ENCODE data around the gene BAIAP2.

Gene BAIAP2

DNA sequence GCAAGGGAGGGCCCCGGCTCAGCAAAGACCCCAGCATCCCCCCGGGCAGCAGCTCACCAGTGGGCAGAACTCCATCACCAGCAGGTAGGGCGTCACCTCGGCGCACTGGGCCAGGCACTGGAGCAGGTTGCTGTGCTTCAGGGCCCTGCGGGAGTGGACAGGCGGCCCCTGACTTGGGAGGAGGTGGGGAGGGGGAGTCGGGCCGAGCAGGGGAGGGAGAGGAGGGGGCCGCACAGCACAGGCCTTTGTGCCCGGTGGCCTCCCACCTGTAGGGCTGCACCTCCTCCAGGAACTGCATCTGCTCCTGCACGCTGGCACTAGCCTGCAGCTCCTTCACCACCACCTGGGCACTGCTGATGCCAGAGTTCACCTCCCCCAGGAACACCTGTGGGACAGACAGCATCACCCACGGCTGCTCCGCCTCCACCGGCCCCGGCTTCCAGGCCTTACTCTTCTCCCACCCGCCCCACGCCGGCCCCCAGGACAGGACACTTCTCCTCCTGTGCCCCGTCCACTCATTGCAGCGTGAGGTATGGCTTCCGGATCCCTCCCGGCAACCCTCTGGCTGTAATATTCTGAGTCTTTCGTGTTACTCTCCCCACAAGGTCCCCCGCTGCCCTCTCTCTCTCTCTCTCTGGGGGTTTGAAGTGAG lies 92.7 kb downstream of the BAIAP2 start:
- DNase-seq, result no peak

- no peak for DNase-seq
These were observed 93.4 kb downstream of the BAIAP2 start for GRCh38 chr17:81128338-81128737.

DNA sequence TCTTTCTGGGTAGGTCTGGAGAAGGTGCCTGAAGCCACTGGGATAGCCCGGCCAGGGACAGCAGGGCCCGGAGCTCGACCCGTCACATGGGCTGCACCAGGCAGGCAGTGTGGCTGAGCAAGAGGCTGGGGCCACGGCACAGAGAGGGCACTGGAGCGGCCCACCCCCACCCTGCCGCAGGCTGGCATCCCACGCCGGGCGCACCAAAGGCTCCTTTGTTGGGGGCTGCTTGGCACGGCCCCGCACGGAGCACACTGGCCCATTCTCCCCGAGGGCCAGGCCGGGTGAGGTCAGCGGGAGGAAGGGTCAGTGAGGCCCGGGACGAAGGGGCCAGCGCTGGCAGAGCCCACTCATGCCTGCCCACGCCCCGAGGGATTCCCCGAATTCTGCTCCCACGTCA lies 93.8 kb downstream of the BAIAP2 start:
- DNase-seq, result no peak

DNA sequence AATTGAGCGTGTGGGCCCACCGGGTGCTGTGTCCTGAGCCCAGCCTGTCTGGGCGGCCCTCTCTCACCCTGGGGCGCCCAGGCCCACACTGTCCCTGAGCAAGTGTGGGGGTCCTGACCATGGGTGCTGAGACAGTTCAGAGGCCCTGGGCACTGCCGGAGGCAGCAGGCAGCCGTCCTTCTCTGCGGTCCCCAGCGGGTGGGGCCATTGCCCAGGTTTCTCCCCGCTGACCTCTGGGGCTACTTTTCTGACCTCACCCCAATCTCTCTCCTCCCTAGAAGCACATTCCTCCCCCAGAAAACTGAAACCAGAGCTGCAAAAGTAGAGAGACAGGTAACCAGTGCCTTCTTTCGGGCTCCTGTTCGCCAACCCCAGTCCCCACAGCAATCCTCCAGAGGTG lies 94.3 kb downstream of the BAIAP2 start:
- no peak for DNase-seq

DNA sequence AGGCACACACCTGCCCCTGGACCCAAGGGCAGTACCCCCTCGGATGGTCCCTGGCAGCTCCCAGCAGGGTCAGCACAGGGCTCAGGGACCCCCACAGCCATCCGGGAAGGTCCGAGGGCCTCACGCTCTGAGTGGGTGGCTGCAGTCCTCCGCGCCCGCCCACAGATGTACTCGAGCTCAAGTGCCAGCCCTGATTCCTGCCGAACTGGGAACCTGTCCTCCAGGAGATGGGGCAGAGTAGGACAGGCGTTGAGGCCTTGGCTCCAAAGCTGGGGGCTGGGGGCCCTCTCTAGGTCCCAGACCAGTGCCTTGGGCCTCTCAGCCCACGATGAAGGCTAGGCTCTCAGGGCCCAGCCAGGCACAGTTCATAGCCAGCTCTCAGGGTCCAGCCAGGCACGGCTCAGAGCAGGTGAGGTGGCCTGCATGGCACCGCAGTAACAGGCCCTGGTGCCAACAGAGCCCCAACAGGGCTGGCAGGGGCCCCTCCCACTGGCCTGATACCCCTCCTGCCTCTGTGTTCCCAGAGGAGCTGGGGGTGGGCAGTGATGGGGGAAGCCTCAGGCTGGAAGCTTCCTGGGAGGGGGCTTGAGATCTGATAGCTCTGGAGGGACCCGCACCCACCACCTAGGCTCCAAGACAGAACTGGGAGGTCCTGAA lies 94.9 kb downstream of the BAIAP2 start:
- no peak for DNase-seq

DNA sequence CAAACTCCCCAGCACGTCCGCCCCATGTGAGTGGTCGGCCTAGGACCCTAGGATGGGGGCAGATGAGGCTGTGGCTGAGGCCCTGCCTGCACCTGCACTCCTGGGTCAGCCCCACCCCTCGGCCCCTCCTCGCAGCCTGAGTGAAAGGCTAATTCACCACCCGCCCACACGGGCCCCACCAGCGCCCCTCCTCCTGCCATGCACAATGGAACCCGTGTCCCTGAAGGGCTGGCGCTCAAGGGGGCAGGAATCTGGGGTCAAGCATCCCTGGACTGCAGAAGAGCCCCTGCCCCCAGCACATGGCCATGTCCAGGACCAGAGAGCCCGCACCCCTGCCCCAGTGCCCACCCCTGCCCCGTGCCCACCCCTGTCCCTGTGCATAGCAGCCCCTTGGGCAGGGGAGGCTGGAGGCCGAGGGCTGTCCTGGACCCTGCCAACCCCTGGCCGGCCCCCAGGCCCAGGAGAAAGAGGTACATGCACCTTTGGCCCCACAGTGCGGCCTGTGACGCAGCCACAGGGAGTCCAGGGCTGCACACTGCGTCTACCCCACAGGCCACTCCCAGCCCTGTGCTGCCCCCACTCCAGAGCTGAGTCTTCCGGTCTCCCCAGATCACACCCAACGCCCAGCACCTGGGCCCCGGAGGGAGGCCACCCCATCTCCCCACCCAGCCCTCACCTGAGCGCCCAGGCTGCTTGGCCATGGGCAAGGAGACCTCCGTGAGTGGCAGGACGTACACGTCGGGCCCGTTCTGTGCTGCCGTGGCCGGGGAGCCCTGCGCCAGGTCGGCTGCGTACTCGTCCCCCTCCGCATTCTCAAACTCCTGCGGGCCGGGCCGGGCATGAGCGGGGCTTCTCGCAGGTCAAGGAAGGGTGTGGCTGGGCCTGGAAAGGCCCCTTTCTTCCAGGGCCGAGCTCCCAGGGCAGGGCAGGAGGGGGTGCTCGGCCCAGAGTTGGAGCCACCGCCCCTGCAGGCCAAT lies 95.7 kb downstream of the BAIAP2 start:
- no peak for DNase-seq

GRCh38 chr17:81131486-81132196 lies 96.7 kb downstream of the BAIAP2 start:
- DNase-seq, result no peak

DNA sequence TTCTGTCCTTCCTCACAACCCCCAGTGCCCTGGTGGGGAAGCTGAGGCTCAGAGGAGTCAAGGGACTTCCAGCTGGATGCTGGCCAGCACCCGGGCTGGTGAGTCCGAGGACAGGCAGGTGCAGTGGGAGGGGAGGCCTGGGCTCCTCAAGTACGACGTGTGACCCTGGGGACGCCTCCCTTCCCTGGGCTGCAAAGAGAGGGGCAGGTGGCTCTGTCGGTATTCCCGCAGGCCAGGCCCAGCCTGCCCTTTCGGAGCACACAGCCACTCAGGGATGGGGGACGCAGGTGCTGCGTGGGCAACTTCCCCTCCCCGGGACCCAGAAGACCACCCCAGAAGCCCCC lies 97.2 kb downstream of the BAIAP2 start:
- DNase-seq, result no peak

GRCh38 chr17:81132770-81133723 lies 98.1 kb downstream of the BAIAP2 start:
- DNase-seq, result no peak

DNA sequence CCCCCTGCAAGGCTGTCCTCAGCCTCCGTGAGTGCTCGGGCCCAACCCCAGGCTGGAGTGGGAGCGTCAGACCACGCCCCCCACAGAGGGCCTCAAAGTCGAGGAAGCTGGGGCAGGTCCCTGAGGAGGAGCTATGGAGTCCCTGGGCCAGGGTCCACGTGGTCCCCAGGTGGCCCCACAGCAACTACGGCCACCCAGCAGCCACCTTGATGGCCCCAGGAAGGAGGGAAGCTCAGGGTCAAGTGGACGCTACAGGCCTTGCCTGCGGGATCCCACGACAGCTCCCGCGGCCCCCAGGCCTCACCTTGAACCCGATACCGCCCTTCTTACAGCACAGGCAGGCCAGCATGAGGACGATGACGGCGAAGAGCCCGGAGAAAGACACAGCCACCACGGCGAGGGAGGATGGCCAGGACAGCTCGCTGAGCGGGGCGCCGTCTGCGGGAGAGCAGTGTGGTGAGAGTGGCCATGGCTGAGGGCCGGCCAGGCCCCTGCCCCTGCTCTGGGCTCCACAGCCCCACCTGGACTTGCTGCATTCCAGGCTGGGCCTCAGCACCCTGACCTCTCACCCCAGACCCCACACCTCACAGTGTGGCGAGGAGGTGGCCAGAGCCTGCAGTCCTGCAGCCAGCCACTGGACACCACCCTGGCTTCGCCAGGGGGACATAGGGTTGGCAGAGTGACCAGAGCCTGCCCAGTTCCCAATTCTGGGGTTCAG lies 99.3 kb downstream of the BAIAP2 start:
- DNase-seq, result no peak

DNA sequence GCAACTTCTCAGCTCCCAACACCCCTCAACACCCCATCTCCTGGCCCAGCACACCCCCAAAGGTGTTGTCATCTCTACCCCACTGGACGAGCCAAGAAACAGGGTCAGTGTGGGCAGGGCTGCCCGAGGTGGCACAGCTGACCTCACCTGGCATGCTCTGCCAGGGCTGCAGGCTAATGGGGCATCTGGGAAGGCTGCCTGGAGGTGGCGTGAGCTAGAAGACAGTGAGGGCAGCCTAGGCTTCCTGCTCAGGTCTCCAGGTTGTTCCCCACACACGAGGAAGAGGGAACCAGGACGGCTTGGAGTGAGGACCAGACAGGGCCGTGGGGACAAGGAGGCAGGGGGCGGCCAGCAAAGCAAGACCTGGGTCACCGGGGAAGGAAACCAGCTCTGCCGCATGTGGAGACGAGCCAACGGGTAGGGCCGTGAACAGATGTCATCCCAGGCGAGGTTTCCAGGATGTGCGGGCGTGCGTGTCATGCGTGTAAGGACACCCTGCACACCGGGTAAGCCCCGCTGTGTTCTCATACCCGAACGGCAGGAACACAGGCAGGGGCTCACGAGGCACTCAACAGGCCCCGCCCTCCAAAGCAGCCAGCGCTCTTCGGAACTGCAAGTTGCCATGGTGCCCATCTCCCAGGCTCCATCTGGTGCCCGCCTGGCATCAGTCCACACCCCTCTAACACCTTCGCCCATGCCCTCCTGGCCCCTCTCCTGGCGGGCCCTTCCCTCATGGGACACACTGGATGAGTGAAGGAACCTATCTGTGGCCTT lies 100.7 kb downstream of the BAIAP2 start:
- DNase-seq, result no peak

DNA sequence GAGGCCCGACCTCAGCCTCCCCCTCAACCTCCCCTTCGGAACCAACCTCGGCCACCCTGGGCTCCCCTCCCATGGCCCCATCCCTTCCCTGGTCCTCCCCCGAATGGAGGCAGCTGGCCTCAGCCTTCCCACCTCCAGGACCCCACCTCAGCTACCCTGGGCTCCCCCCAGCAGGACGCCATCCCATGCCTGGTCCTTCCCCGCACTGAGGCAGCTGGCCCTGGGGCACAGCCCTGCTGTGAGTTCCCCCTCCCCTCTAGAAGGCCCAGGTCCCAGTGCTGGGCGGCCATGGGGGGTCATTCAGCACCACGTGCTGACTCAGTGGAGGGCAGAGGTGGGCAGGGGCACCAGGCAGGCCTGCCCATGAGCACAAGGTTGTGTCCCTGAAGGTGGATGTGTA lies 101.4 kb downstream of the BAIAP2 start:
- no peak for DNase-seq

GRCh38 chr17:81137248-81137647 lies 102.3 kb downstream of the BAIAP2 start:
- no peak for DNase-seq

- no peak for DNase-seq
These were observed 103.1 kb downstream of the BAIAP2 start for GRCh38 chr17:81138083-81138482.

GRCh38 chr17:81138500-81138899 lies 103.5 kb downstream of the BAIAP2 start:
- DNase-seq, result no peak

DNA sequence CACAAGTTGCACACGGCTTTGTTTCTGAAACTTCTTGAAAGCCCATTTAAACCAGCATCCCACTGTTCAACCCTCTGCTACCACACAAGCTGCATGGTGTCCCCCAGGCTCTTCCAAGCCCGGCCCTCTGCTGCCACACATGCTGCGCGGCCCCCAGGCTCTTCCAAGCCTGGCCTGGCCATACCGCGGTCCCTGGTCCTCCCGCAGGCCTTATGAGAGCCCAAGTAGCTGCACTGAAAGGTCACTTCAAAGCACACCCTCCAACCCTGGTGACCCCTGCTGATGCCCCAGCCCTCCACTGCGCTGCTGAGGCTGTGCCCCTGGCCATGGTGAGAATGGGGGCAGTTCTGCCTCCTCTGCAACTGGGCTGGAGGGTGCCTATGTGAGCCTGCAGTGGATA lies 104.5 kb downstream of the BAIAP2 start:
- no peak for DNase-seq

- DNase-seq, result no peak
These were observed 105.1 kb downstream of the BAIAP2 start for GRCh38 chr17:81140018-81140417.

GRCh38 chr17:81140695-81141094 lies 105.7 kb downstream of the BAIAP2 start:
- DNase-seq, result no peak

DNA sequence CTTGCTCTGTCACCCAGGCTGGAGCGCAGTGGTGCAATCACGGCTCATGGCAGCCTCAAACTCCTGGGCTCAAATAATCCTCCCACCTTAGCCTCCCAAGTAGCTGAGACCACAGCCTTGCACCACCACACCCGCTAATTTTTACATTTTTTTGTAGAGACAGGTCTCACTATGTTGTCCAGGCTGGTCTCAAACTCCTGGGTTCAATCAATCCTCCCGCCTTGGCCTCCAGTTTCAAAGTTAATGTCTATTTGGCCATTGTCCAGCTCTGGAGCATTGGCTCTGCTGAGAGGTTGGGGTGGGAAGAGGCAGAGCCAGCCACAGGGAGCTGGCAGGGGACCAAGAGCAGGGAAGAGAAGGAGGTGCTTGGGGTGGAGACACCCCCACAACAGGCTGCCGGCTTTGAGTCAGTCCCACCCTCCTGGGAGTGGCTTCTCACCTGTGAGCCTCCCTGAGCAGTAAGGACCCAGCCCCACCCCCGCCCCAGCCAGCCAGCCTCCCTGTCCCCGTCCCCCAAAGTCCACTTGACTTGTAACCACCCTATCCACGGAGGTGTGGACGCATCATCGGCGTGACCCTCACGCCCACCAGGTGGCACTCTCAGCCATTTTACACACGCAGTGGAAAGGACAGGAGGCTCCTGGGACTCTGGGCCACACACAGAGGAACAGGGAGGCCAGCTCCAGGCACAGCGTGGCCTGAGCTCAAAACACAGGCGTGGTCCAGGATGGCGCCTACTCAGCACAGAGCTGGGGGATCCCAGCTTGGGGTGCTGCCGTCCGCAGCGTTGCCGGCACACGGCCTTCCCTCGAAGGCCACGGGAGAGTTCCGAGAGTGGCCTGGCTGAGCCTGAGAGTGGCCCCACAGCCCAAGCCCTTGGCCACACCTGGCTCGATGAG lies 107.6 kb downstream of the BAIAP2 start:
- DNase-seq, result peak; percentile 68 to 69

DNA sequence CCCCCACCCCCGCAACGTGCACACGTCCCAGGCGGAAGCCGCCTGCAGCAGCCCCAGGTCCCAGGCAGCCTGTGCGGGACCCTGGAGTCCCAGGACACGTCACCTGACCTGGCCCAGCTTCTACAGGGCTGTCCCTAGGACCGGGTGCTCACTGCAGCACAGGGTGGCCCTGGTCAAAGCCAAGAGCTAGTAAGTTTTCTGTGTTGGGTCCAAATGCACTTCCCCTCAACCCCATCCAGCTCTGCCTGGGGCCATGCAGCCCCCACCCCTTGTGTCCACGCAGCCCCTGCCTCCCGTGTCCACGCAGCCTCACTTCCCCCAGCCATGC lies 108.2 kb downstream of the BAIAP2 start:
- no peak for DNase-seq
